Measurements from ENCODE around the gene OPCML.

DNA sequence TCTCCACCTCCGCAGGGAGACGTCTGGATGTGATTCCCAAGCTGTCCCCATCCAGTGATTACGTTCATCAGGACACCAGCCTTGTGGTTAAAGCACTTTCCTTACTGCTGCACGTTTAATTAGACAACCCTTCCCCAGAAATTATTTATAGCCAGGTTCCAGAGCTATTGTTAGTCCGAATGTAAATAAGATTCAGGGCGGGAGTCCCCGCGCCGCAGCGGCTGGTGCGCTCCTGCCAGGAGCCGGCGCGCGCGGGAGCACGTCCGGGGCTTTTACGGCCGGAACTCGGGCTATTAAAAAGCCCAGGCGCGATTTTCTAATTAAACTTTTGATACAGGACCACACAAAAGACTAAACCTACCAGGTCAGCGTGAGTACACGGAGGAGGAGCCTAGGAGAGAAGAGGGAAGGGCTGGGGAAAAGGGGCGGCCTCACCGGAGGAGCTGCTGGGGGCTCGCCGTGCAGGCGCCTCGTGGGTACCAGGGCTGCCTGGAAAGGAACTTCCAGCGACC, 538.3 kb downstream of the OPCML start:
- TF ChIP-seq, protein P1, sequence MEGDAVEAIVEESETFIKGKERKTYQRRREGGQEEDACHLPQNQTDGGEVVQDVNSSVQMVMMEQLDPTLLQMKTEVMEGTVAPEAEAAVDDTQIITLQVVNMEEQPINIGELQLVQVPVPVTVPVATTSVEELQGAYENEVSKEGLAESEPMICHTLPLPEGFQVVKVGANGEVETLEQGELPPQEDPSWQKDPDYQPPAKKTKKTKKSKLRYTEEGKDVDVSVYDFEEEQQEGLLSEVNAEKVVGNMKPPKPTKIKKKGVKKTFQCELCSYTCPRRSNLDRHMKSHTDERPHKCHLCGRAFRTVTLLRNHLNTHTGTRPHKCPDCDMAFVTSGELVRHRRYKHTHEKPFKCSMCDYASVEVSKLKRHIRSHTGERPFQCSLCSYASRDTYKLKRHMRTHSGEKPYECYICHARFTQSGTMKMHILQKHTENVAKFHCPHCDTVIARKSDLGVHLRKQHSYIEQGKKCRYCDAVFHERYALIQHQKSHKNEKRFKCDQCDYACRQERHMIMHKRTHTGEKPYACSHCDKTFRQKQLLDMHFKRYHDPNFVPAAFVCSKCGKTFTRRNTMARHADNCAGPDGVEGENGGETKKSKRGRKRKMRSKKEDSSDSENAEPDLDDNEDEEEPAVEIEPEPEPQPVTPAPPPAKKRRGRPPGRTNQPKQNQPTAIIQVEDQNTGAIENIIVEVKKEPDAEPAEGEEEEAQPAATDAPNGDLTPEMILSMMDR (IDR thresholded peaks at IDR 0.05) = no peak
- TF ChIP-seq POLR2A (IDR thresholded peaks at IDR 0.05) = no peak

Measured in lower leg skin (tissue), 3 donors.